HPDE6-E6E7 (cell line): ENCODE data around the gene PGPEP1.
"Not testable (repeated sequence)": the region's sequence is repeated elsewhere in the genome, so short reads cannot be mapped to it uniquely, and the experiment has no call there.

ENCODE experiments used
- DNase-seq: peaks from one replicate; pipeline ENCODE4 v3.0.0; 2011; ENCODE audit warnings: missing footprints; ENCODE audit errors: extremely low spot score

Gene PGPEP1

GRCh38 chr19:18332917-18333530 is 7.4 kb upstream of the PGPEP1 start:
- no peak for DNase-seq

GRCh38 chr19:18333680-18334079 is 6.7 kb upstream of the PGPEP1 start:
- no peak for DNase-seq

- no peak for DNase-seq
Observed at GRCh38 chr19:18336121-18336520, 4.3 kb upstream of the PGPEP1 start.

- DNase-seq, result no peak
Observed at GRCh38 chr19:18338541-18338940, 1.9 kb upstream of the PGPEP1 start.

- no peak for DNase-seq
Observed at GRCh38 chr19:18339723-18340122, 675 bp upstream of the PGPEP1 start.

- DNase-seq, result no peak
Observed at GRCh38 chr19:18340990-18341868, 831 bp downstream of the PGPEP1 start.

- no peak for DNase-seq
Observed at GRCh38 chr19:18342090-18342632, 1.8 kb downstream of the PGPEP1 start.

GRCh38 chr19:18344582-18344950 is 4.2 kb downstream of the PGPEP1 start:
- no peak for DNase-seq

- DNase-seq, result no peak
Observed at GRCh38 chr19:18345296-18345695, 4.9 kb downstream of the PGPEP1 start.

GRCh38 chr19:18346091-18346490 is 5.7 kb downstream of the PGPEP1 start:
- DNase-seq, result no peak

- DNase-seq, result no peak
Observed at GRCh38 chr19:18348171-18348570, 7.8 kb downstream of the PGPEP1 start.

GRCh38 chr19:18348818-18349339 is 8.5 kb downstream of the PGPEP1 start:
- not testable (repeated sequence) for DNase-seq

- no peak for DNase-seq
Observed at GRCh38 chr19:18349524-18350128, 9.2 kb downstream of the PGPEP1 start.

GRCh38 chr19:18350490-18350889 is 10.1 kb downstream of the PGPEP1 start:
- DNase-seq, result no peak

GRCh38 chr19:18351544-18351943 is 11.1 kb downstream of the PGPEP1 start:
- no peak for DNase-seq

GRCh38 chr19:18353378-18354005 is 13.1 kb downstream of the PGPEP1 start:
- no peak for DNase-seq

GRCh38 chr19:18354743-18355142 is 14.3 kb downstream of the PGPEP1 start:
- DNase-seq, result not testable (repeated sequence)

- no peak for DNase-seq
Observed at GRCh38 chr19:18357041-18357440, 16.6 kb downstream of the PGPEP1 start.

GRCh38 chr19:18361646-18362045 is 21.2 kb downstream of the PGPEP1 start:
- DNase-seq, result no peak

GRCh38 chr19:18362934-18363542 is 22.6 kb downstream of the PGPEP1 start:
- no peak for DNase-seq

- DNase-seq, result no peak
Observed at GRCh38 chr19:18363787-18364186, 23.4 kb downstream of the PGPEP1 start.
